ENCODE results near the gene FCGR3A.
"Not testable (repeated sequence)": the region's sequence is repeated elsewhere in the genome, so short reads cannot be mapped to it uniquely, and the experiment has no call there.

DNA sequence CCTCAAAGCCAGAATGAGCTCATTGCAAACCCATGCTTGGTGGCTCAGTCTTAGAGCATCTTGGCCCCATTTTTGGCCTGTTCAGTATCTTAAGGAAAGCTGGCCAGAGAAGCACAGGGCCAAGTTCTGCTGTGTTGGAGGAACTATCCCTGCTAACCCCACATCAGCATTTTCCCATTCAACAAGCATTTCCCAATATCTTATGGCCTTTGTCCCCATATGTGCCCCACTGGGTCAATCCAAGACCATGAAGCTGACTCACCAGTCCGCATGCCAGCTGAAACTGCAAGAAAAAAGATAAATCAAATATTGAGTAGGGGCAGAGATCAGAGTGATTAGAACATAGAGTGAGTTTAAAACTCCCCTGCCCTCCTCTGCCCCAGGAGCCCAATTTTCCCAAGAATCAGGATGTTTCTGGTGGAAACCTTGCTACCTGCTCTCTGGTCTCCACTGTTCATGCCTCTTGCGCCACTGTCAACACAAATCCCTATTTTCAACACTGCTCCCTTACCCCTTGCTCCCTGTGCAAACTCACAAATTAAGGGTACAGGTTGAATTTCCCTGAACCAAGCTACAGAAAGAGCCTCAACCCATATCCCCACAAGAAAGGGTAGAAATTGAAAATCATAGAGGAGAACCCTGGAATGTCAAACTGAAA, 740 bp downstream of the FCGR3A start:
- TF ChIP-seq, protein P1, sequence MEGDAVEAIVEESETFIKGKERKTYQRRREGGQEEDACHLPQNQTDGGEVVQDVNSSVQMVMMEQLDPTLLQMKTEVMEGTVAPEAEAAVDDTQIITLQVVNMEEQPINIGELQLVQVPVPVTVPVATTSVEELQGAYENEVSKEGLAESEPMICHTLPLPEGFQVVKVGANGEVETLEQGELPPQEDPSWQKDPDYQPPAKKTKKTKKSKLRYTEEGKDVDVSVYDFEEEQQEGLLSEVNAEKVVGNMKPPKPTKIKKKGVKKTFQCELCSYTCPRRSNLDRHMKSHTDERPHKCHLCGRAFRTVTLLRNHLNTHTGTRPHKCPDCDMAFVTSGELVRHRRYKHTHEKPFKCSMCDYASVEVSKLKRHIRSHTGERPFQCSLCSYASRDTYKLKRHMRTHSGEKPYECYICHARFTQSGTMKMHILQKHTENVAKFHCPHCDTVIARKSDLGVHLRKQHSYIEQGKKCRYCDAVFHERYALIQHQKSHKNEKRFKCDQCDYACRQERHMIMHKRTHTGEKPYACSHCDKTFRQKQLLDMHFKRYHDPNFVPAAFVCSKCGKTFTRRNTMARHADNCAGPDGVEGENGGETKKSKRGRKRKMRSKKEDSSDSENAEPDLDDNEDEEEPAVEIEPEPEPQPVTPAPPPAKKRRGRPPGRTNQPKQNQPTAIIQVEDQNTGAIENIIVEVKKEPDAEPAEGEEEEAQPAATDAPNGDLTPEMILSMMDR (IDR thresholded peaks at IDR 0.05; ENCODE audit: insufficient read depth, low read length) = not testable (repeated sequence)
- TF ChIP-seq GABPA, POLR2AphosphoS5 (IDR thresholded peaks at IDR 0.05; ENCODE audit: low read depth): not testable (repeated sequence)

Measured in HL-60 (cell line).